SKM-1 treated with dmso at 0.1 percent for 144 hours (cell line): Measurements from ENCODE around the gene NOTCH4.

Source experiments
- DNase-seq: peaks from one replicate; lab custom pipeline; 2025; ENCODE audit not compliant: unreplicated experiment; lab: John Stamatoyannopoulos, UW

Gene NOTCH4

DNA sequence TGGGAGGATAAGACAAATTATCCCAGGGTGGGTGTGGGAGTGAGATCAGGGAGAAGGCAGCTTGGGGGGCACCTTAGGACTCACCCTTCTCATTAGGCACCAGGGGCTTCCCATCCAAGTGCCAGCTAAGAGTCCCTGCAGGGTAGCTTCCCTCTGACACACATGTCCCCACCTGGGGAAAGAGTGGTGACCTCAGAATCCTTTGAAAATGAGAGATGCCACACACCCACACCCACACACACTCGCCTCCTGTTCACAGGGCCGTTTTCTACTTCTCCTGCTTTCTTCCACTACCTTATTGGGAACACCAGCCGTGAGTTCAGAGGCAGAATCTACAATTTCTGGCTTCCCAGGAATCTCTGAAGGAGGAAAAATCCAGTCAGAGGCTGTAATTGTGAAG is 40.8 kb downstream of the NOTCH4 start:
- DNase-seq = no peak

DNA sequence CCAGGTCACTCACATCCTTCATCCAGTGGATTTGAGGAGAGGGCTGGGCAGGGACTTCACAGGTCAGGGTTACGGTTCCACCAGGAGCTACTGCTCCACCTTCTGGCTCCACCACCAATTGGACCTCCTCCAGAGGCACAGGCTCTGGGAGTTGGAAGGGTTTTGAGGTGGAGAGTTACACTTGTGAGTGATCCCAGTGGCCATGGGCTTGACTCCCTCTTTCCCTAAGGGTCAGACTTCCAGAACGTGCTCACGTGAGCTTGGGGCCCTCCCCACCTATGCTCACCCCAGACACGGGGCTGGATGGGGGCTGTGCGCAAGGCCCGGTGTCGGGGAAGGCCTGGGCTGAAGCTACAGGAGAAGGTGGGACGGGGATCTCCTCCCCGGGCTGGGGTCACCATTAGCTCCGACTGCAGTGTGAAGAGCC is 41.3 kb downstream of the NOTCH4 start:
- no peak for DNase-seq

DNA sequence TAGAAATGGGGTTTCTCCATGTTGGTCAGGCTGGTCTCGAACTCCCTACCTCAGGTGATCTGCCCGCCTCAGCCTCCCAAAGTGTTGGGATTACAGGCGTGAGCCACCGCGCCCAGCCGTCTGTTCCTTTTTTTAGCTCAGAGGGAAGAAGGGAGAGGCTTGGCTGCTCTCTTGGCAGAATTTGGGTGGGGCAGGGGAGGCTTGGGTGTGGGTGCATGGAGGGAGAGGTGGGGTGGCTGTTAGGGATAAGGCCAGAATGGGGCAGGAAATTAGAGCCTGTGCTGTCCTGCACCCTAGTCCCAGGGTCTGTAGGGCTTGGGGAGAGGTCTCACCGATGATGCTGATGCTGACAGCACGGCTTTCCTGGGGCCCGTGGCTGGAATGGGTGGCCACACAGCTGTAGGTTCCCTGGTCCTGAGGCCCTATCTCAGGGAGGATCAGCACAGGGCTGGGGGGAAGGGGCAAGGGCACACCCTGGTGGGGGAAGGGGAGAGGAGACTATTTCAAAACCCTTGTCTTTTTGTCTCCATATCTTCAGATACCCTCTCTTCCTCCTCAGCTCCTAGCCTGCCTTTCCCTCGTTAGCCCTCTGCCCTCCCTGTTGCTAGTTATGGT is 41.8 kb downstream of the NOTCH4 start:
- no peak for DNase-seq

DNA sequence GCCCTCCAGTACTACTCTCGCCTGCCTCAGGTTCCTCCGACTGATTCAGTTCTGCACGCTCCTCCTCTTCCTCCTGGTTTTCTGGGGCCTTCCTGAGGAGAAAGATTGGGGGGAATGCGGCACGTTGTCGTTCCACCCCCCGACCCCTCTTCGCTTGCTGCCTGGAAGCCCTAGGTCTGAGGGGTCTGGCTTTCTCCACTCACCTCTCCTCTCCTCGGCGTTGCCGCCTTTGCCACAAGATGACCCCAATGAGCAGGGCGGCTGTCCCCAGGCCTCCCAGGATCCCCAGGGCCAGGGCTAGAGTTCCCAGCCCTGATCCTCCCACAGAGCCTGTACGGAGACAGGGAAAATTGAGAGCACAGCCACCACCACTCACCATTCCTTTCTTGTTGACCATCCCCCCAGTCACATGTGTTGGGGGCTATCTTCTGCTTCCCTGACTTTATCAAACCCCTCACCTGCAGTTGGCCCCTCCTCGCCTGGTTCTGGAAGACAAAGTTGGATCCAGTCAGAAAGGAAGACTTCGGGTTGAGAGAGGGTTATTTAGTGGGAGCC is 42.6 kb downstream of the NOTCH4 start:
- DNase-seq = no peak

DNA sequence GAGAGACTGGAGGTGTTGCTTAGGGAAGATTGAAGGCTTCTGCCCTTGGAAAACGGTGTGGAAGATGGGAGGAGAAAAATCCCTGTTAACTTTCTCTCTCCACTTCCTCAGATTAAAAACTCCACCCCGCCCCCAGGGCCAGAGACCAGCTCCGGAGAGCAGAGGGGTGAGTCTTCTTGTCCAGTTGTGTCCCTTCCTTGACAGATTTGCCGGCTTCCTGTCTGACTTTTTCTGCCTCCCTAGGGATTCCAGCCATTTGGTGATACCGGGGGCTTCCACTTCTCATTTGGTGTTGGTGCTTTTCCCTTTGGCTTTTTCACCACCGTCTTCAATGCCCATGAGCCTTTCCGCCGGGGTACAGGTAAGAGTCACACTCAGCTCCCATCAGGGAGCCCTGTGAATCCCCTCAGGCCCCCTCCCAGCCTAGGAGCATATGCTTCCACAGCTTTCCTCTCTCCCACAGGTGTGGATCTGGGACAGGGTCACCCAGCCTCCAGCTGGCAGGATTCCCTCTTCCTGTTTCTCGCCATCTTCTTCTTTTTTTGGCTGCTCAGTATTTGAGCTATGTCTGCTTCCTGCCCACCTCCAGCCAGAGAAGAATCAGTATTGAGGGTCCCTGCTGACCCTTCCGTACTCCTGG is 44.0 kb downstream of the NOTCH4 start:
- no peak for DNase-seq

DNA sequence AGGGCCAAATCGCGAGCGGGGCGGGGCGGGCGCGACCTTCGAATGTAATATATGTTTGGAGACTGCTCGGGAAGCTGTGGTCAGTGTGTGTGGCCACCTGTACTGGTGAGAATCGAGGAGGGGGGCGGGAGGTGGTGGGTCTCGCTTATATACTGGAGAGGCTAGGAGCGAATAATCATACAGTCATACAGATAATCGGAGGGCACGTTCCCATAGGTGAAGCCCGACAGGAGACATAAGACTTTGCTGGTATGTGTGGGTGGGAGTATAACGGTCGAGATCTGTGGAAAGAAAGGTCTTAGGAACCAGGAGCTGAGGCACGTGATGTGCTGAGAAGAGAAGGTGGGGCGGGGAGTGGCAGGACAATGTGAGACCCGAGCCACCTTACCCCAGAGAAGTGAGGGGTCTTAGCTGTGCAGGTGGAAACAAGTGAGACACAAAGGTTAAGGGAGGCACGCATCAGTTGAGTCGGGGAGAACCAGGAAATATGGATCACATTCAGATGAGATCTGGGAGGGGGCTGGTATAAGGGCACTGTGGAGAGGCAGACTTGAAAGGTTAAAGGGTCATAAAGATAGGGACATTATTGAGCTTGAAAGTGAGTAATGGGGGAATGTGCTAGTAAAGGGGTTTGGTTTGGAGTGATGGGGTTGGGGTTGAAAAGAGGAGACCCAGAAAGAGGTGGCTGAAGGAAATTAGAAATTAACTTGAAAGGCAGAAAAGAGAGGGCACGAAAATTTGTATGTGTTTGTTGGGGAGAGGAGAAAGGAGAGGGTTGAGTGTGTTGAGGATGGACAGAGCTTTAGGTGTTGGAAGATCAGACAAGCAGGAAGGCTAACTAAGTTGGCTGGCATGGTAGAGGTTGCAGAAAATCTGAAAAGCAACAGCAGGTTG is 45.1 kb downstream of the NOTCH4 start:
- DNase-seq = no peak

DNA sequence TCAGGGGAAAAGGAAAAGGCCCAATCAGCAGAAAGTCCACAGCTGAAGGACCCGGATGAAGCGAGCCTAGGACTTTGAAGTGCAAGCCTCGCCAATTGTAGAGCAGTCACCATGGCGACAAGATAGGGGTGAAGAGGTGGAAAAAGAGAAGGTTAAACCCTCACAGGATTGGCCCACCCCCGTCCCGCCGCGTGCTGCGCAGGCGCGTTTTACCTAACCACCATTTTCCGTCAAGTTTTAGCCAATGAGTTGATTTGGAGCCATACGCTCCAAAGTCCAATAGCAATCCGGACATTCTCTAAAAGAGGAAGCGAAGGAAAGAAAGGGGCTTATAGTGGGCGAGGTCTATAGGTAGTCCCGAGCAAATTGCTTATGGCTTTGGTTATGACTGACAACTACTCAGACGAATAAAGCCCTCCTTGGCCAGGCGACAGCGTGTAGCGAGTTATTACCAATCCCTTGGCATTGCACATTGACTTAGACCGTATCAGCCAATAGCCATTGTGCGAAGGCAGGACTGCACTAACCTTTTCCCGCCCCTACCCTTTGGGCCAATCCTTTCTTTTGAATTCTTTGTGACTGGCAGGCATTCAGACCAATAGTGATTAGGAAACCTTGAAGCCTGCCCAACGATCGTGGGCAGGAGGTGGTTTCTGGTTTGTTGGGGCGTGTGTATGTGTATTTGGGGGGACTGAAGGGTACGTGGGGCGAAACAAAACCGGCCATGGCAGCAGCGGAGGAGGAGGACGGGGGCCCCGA is 45.9 kb downstream of the NOTCH4 start, which contains the start of gene RNF5:
Gene RNF5, plus strand, starts transcription at position 618 of the 759 bp plus-strand sequence. Its CDS starts 107 bp downstream, at position 725.
- peak; percentile 99 for DNase-seq

DNA sequence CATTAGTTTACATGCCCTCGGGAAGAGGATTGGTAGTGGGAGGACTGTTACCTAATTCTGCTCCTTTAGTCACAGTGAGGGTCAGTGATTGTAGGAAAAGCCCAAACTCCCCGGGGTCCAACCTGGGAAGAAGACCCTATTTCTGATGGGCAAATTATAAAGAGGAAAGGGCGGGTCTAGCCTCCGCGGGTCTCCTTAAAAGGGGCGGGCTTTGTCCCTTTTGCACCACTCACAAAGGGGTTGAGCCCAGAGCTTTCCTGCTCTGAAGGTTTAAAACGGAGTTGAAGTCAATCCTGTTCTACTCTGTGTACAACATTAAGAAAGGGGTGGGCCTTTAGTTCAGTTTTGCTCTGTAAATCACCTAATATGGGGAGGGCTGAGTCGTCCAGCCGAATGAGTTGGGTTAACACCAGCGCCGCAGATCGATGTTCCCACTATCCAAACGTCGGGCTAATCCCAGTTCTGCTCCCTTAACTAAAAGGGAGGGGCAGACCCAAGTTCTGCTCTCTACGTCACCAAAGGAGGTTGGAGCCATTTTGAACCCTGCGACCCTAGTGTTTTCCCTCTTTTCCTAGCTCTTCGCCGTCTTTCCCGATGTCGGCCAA is 46.6 kb downstream of the NOTCH4 start:
- no peak for DNase-seq

DNA sequence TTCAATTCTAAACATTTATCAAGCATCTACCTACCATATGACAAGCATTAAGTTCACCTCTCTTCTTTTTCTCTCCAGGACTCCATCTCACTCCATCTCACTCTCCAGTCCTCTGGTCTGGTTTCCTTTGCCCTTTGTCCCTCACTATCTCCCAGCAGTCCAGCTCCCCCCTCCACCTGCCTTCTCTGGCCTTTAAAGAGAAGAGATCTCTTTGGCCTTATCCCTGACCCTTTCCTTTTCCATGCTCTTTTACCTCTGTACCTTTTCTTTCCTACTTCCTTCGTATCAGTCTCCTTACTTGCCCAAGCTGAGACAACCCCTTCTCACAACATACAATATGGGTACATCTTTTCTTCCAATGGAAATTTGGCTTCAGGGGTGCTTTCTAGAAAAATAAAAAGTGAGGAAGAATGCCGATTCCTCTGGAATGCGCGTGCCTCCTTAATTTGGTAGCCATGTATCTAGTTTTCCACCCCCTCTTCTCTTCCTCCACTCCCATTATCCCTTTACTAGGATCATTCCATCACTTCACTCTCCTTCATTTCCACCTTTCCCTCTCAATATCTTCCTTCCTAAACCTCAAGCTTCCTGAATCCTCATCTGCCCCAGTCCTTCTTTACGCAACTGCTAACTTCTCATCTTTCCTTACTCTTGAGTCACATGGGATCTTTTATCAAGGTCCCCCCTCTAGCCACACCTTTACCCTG is 47.2 kb downstream of the NOTCH4 start:
- no peak for DNase-seq

DNA sequence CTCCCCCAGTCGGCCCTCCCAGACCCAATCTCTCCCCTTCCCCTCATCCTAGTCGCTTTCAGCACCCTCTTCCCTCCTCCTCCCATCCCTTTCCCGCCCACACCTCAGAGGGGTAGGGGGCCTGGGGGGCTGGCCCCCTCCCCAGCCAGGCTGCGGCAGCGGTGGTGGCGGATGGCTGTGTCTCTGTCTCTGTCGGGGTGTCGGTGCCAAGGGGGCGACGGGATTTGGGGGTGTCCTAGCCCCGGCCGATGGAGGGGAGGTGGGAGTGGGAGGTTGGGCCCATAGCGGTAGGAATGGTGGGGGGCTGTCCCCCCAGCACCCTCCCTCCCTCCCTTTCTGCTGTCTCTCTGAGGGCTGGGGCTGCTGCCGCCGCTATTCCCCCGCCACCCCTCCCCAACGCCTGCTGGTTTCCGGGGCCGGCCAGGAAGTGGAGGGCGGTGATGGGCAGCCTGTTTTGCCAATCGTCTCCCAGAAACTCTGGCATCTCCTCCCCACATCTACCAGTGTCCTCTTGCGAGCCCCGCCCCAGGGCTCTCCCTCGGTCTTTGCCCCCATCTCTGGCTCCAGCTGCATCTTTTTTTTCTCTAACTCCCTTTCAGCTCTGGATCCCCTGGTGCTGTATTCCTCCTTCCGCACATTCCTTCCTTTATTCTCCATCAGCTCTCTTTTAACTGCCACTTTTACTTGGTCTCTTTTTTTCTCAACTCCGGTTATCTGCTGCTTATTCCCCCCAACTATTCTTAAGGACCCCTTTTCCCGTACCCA is 48.0 kb downstream of the NOTCH4 start, which contains the start of gene AGPAT1:
Gene AGPAT1, minus strand, starts transcription at position 374 of the 765 bp plus-strand sequence. CDS start 4,588 bp downstream, outside the sequence.
- peak; percentile 86 for DNase-seq

DNA sequence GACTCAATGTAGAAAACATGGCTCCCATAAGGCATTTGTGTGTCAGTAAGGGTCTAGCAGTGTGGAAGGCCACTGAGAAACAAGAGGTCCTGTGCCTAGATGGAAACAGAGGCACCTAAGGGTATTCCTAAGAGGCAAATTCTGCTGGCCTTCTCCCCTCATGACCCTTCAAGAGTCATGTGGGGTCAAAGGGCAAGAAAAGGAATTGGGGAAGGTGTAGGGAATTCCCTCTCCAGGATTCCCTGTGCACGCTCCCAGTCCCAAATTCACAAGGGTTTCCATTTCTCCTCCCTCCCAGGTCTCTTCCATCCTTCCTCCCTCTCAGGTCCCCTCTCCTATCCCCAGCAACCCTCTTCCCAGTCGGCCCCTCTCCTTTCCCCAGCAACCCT is 48.6 kb downstream of the NOTCH4 start:
- DNase-seq = no peak

DNA sequence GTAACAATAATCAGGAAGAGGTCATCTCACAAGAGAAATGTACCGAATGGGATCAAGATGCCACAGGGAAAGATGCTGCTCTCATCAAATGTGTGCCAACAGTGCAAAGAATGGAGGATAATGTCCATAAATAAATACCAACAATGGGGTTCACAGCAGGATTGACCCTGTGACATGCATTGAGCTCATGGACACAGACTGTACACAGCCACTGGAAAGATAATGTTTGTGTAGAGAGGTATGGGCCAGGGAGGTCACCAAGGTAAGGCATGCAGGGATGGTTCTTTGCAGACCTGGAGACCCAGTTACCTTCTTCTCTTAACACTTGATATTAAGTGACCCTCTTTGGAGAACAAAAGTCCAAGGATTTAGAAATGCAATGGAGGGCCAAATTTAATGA is 49.5 kb downstream of the NOTCH4 start:
- DNase-seq = no peak

DNA sequence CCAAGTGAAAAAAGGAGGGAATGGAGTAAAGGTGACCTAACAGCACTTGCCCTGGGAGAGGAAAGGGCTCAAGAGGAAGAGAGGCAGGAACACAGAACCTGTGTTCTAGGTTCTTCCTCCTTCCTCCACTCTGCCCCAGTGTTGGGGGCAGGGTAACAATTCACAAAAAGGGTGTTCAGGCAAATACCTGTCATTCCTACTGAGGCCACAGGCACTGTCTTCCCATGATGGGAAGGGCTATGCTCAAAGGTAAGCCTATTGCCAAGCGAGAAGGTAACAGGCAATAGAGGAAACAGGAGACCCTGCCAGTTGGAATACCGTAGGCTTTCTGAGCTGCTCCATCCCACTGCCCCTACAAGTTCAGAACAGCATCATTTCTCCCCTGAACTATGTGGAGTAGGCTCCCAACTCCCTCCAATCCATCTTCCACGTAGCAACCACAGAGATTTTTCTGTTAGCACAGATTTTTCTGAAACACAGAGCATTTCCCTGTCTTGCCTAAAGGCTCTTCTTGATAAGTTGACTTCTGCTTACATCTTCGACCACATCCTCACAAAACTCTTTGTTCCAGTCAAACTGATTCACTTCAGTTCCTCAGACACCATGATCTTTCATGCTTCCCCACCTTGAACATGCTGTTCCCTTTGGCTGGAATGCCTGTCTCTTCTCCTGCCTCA is 50.7 kb downstream of the NOTCH4 start:
- no peak for DNase-seq

DNA sequence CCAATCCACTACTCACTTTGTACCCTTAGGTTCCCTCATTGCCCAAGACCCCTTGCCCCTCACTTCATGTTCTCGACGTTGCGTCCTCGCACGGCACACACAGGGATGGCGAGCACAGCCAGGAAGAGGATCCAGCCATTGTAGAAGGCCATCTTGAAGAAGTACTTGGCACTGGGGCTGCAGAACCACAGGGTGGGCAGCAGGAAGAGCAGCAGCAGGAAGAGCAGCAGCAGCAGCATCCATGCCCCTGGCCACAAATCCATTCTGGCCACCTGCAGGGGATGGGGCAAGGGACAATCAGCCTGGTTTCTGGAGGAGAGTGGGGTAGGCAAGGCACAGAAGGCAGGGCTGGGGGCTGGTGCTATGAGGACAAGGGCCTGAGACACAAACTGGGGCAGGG is 52.6 kb downstream of the NOTCH4 start:
- no peak for DNase-seq

DNA sequence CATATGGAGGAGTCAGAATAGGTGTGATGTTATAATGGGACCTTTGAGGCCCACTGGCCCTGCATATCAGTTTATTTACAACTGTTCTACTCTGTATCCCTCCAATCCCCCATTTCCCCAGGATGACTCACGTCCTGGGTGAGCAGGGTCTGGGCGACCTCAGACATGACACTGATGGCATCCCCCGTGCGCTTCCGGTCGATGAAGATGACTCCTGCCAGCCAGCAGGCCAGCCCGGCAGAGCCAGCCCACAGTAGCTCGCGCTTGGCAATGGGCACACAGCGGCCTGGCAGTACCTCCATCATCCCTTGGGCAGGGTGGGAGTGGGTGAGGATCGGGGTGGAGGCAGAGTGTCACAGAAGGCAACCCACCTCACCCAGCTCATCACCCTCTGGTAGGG is 53.6 kb downstream of the NOTCH4 start:
- DNase-seq = no peak

DNA sequence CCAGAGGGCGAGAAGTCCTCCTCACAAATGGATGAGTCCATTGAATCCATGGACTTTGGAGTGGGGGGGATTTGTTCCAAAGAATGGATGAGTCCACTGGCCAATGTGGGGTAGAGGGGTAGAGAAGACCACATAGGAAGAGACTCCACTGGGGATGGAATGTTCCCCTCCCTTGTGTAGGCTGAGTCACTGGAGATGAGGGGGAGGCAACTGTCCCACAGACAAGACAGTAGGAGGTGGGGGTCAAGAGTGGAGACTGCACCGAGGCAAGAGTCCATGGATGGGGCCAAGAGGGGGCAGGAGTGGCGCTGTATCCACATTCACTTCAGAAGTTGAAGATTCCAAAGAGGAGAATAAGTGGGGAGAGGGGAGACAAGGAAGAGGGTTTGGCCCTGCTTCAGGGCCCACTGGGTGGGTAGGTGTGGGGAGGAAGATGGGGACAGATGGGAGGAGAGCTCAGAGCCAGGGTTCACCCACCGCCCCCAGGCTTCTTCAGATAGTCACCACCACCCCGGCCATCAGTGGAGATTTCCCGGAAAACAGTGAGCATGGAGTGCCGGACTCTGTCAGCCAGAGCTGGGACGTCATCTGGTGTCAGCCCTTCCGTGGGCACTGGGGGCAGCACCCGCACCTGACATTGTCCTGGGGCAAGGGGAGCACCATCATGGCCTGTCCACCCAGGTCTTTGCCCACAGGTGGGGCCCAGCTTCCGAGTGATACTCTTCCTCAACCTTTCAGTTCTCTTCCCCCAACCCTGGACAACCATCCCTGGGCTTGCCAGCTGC is 54.9 kb downstream of the NOTCH4 start:
- DNase-seq = no peak

DNA sequence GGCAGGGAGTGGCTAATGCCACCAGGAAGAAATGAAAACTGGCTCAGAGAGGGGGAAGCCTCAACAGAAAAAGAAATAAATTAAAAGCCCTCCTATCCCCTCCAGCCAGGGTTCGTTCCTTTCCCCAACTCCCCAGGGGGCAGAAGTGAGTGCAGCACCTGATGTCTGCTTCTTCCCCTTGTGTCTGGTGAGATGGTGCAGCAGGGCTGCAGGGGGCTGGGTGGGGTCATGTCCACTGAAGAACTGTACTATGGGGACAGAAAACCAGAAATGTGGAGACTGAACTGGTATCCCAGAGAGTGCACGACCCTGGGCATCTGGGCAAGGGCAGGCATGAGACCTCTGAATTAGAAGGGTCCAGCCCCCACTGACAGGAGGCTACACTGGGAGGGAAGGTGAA is 55.5 kb downstream of the NOTCH4 start:
- no peak for DNase-seq
